T-helper 17 cell (primary cell): Measurements from ENCODE around the gene IDH3A. TPM values are rescaled to one million over a fixed set of nuclear protein-coding genes. Genes with fewer than 3 reads are reported as not detected.

Source experiments
- ATAC-seq: fragments of 150-1000 bp; cut with Tn5 transposase; 2 replicates; pipeline ENCODE4 v1.10.0; 2021; ENCODE audit warnings: mild to moderate bottlenecking, moderate library complexity
- DNase-seq, 3 donors: peaks; one replicate each; pipeline versions ENCODE4 v3.0.0 to v3.0.0-alpha.2; 2020 to 2021
- H3K9me3 ChIP-seq: one replicate; pipeline ENCODE4 v1.7.0; 2013; ENCODE audit warnings: low read length, mild to moderate bottlenecking; ENCODE audit not compliant: control insufficient read depth, poor library complexity, severe bottlenecking
- H3K27ac Mint-ChIP-seq: one replicate; pipeline ENCODE4 v1.8.0; 2022; ENCODE audit warnings: mild to moderate bottlenecking, moderate library complexity, mixed read lengths
- H3K27me3 Mint-ChIP-seq: one replicate; pipeline ENCODE4 v1.8.0; 2022; ENCODE audit warnings: mixed read lengths
- H3K36me3 Mint-ChIP-seq: one replicate; pipeline ENCODE4 v1.8.0; 2022; ENCODE audit warnings: low read depth, mixed read lengths
- H3K4me1 Mint-ChIP-seq: one replicate; pipeline ENCODE4 v1.8.0; 2022; ENCODE audit warnings: mild to moderate bottlenecking, mixed read lengths
- H3K4me3 Mint-ChIP-seq: one replicate; pipeline ENCODE4 v1.8.0; 2022; ENCODE audit warnings: mild to moderate bottlenecking, moderate library complexity, mixed read lengths
- total RNA-seq, 4 donors: library from RNA in 2 of 4; stranded (reverse) in 2 of 4; gene quantifications; one replicate each; pipeline ENCODE4 v1.2.3 and lab custom pipeline; 2022 to 2026

The IDH3A gene
- total RNA-seq, 2 donors from 2014 or later: 37.8 to 51.2 TPM

DNA sequence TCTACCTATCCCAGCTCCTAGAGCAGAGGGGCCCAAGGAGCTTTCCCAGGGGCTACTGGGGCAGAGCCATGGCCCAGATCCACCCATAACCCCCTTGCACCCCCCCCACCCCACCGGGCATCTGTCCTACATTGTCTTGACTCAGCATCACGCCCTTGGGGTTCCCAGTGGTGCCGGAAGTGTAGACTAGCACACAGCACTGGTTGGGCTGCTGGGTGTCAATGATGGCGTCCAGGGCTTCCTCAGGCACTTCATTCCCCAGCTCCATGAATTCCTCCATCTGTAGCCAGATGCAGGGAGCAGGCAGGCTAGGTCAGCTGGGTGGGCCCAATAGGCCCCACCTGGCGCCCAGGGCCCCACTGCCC lies 33.2 kb downstream of the IDH3A start:
- H3K4me1 Mint-ChIP-seq: no peaks in the 10 kb centered on the region
- peak overlapping the region; percentile 6 for H3K27ac Mint-ChIP-seq
- H3K4me3 Mint-ChIP-seq: no peak overlapping the region
- DNase-seq: no peak
- H3K9me3 ChIP-seq: no peaks in the 10 kb centered on the region
- peaks cover 4% of the 10 kb centered on the region for H3K36me3 Mint-ChIP-seq
- no peak for ATAC-seq
- peaks cover 8% of the 10 kb centered on the region for H3K27me3 Mint-ChIP-seq

- Mint-ChIP-seq H3K27ac (peak overlapping the region; percentile 6), H3K4me1 (no peaks in the 10 kb centered on the region), H3K27me3 (peaks cover 8% of the 10 kb centered on the region), H3K36me3 (peaks cover 4% of the 10 kb centered on the region), H3K4me3 (no peak overlapping the region)
- DNase-seq (no peak), ATAC-seq (no peak)
- H3K9me3 ChIP-seq: no peaks in the 10 kb centered on the region
Measured at GRCh38 chr15:78182821-78183220, 33.7 kb downstream of the IDH3A start.

DNA sequence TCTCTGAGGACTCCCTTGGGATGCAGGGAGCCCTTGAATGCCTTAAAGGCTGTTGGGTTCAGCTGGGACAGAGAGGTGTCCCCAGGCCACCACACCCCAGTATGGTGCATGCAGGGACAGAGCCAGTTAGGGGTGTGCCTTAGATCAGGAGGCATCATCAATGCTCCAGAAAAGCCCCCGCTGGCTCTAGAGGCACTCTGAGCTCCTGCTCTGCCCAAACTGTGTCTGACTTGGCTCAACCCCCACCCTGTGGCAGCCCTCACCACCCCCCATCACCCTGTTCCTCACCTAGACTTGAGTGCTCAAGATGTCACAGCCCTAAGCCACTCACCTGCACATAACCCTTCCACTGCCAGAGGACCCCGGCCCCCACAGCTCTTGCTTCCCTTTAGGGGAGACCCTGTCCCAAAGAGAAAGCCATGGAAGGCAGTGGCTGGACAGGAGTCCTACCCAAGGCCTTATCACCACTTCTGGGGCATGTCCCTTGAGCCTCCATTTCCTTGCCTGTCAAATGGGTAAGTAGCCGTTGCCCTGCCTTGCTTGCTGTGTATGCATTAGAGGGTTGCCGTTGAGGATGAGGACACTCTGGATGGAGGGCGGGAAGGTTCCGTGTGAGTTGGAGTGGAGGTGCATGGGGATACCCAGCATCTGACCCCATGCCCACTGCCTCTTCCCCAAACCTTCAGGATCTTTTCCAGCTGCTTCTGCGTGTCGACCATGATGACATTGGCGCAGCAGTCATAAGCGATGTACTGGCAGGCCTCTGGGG lies 43.8 kb downstream of the IDH3A start:
- Mint-ChIP-seq H3K4me3 (no peak overlapping the region), H3K36me3 (no peaks in the 10 kb centered on the region), H3K27me3 (no peaks in the 10 kb centered on the region), H3K4me1 (peaks cover 4% of the 10 kb centered on the region), H3K27ac (no peak overlapping the region)
- ATAC-seq (no peak), DNase-seq (no peak)
- H3K9me3 ChIP-seq: no peaks in the 10 kb centered on the region

DNA sequence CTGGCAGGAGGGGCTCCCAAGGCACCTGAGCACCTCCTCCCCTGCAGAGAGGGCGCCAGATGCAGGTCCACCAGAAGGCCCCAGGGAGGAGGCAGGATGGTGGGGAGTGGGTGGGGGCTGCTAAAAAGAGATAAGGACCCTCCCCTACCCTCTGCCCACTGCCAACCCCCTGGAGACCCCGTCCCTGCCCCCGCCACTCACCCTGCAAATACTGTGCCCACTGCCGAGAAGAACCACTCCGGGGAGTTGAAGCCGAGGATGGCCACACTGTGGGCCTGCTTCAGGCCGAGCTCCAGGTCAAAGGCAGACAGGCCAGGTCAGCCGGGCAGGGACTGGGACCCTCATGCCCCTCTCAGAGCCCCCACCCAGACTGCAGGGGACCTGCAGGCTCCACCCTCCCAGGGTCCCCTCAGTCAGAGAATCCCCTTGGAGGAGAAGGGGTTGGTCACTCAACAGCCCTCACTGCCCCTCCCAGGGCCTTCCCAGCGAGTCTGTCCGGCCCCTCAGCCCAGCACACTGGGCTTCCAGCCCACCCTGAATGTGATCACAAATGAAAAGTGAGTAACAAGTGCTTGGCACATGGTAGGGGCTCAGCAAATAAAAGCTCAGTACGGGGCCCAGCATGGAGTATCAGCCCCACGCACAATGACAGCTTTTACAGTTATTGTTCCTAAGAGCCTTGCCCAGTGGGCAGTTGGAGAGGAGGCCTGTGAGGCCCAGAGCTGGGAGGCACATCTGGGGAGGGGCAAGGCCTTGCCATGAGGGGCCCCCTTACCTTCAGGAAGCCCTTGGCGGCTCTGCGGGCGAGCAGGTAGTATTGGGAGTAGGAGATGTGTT lies 44.8 kb downstream of the IDH3A start:
- no peaks in the 10 kb centered on the region for H3K27me3 Mint-ChIP-seq
- ATAC-seq: no peak
- no peak overlapping the region for H3K4me3 Mint-ChIP-seq
- H3K4me1 Mint-ChIP-seq: peaks cover 4% of the 10 kb centered on the region
- H3K9me3 ChIP-seq: no peaks in the 10 kb centered on the region
- H3K36me3 Mint-ChIP-seq: no peaks in the 10 kb centered on the region
- DNase-seq: no peak
- no peak overlapping the region for H3K27ac Mint-ChIP-seq

DNA sequence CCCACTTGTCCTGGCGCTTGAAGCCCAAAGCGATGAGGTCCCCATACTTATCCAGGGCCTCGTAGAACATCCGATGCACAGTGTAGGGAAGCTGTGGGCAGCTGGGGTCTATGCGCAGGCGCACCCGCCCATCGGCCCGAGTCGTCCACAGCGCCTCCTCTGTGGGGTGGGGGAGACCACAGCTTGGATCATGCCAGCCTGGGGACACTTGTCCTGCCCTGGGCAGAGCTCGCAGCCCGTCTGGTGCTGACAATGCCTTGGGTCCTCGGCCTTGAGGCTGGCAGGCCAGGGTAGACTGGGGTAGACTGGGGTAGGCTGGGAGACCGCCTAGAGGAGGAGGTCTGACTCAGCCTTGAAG lies 45.4 kb downstream of the IDH3A start:
- no peak overlapping the region for H3K27ac Mint-ChIP-seq
- DNase-seq: no peak

DNA sequence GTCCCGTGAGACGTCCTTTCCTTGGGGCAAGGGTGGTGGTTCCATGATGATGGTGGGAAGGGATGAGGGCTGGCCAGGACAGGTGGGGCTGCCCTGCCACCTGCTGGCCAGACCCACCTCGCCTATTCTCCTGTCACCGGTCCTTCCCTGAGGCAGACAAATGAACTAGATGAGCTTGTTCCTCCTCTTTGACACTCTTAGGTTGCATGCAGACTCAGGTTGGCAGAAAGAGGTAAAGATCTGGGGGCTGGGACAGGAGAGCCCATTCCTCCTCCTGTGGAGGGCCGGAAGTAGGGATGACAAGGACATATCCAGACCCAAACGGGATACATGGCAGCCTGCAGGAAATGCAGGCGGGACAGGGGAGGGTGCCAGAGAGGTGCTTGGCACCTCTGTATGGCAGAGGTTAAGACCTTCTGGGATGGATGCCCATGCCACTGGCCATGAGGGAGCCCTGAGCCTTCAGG lies 46.6 kb downstream of the IDH3A start:
- no peak overlapping the region for H3K4me3 Mint-ChIP-seq
- peak; percentile 23 to 33 (median 32) for DNase-seq
- no peak overlapping the region for H3K27ac Mint-ChIP-seq
- peaks cover 4% of the 10 kb centered on the region for H3K4me1 Mint-ChIP-seq
- no peaks in the 10 kb centered on the region for H3K36me3 Mint-ChIP-seq
- peak; percentile 80 for ATAC-seq
- H3K9me3 ChIP-seq: no peaks in the 10 kb centered on the region
- H3K27me3 Mint-ChIP-seq: no peaks in the 10 kb centered on the region

More for the DNA sequence above, 45.4 kb downstream of the IDH3A start:
- no peaks in the 10 kb centered on the region for H3K9me3 ChIP-seq
- no peak for ATAC-seq
- Mint-ChIP-seq H3K4me1 (peaks cover 4% of the 10 kb centered on the region), H3K36me3 (no peaks in the 10 kb centered on the region), H3K4me3 (no peak overlapping the region), H3K27me3 (no peaks in the 10 kb centered on the region)

DNA sequence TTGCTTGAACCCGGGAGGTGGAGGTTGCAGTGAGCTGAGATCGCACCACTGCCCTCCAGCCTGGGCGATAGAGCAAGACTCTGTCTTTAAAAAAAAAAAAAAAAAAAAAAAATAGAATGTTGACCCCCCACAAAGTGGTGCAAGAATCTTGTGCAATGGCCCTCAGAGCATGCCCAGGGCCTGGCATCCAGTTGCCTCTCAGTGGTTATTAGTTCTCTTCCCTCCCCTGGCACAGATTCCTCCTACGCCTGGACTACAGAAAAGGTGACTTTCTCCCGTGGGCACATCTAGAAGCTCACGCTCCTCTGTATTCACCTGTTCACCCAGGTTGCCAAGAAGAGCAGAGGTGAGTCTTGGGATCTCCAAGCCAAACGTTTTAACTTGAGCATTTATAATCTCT lies 48.5 kb downstream of the IDH3A start:
- H3K36me3 Mint-ChIP-seq: peaks cover 2% of the 10 kb centered on the region
- peaks cover 15% of the 10 kb centered on the region for H3K27me3 Mint-ChIP-seq
- peaks cover 4% of the 10 kb centered on the region for H3K4me1 Mint-ChIP-seq
- H3K4me3 Mint-ChIP-seq: no peak overlapping the region
- no peak for ATAC-seq
- no peak for DNase-seq
- no peaks in the 10 kb centered on the region for H3K9me3 ChIP-seq
- no peak overlapping the region for H3K27ac Mint-ChIP-seq

DNA sequence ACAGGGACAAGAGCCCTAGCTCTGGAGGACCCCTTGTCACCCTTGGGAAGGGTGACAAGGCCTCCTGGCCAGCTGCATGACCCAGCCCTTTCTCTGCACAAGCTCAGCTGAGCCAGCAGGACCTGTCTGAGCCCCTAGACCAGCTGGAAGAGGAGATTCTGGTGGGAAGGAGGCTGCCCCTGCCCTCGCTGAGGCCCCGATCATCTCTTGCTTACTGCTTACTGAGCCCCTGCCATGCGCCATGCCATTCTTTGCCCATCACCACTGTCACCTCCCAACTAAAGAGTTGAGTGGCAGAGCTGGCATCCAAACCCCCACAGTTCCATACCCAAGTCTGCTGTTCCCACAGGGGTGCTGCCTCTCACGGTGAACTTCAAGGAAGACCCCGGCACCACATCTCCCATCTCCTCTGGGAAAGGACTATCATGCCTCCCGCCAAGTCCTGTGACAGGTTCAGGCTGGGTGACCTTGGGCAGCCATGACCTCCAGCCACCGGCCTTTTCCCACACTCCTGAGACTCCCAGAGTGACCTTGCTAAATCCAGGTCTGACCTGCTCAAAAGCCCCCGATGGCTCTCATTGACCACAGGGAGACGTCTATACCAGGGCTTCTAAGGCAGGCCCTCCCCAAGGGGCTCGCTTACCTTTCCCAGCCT lies 51.2 kb downstream of the IDH3A start:
- Mint-ChIP-seq H3K4me3 (no peak overlapping the region), H3K36me3 (peaks cover 2% of the 10 kb centered on the region), H3K4me1 (peaks cover 6% of the 10 kb centered on the region), H3K27ac (no peak overlapping the region), H3K27me3 (peaks cover 27% of the 10 kb centered on the region)
- H3K9me3 ChIP-seq: no peaks in the 10 kb centered on the region
- ATAC-seq: no peak
- DNase-seq: no peak

GRCh38 chr15:78201281-78202190 lies 52.4 kb downstream of the IDH3A start:
- peaks cover 27% of the 10 kb centered on the region for H3K27me3 Mint-ChIP-seq
- peaks cover 2% of the 10 kb centered on the region for H3K36me3 Mint-ChIP-seq
- peak overlapping the region; percentile 56 for H3K27ac Mint-ChIP-seq
- H3K9me3 ChIP-seq: no peaks in the 10 kb centered on the region
- peaks cover 2% of the 10 kb centered on the region for H3K4me1 Mint-ChIP-seq
- H3K4me3 Mint-ChIP-seq: no peak overlapping the region
- DNase-seq (no peak), ATAC-seq (no peak)

DNA sequence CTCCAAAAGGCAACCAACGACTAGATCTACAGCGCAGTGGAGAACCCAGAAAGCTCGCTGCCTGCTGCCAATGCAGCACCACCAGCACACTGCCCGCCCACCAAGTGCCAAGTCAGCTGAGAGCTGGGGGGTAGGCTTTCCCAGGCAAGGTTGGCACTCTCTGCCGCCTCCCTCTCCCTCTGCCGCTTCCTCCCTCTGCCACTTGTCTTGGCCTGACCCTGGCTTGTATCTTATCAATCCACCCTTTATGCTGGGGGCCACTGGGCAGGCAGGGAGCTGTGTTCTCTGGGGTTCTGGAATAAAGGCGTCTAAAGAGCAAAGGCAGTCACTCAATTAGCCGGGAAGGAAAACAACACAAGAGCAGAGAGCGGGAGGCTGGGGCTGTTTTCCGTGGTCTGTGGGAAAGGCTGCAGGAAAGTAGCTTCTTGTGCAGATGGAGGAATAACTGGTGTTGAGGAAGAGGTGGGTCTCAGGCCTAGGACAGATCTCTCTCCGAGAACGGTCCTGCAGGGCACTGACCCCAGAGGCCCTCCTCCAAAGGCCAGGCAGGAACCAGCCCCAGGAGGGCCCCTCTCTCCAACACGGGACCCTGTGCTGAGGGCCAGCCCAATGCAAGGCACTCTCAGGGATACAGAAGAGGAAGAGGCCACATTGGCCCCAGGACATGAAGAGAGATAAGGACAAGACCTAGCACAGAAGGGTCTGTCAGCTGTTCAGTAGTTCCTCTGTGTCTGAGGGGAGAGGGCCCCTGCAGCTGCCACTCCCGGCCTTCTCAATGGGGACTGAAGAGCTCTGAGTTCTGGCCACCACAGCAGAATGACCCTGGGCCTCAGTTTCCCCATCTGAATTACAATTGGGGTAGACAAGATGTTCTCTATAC lies 54.4 kb downstream of the IDH3A start:
- ATAC-seq (no peak), DNase-seq (no peak)
- Mint-ChIP-seq H3K4me1 (peaks cover 2% of the 10 kb centered on the region), H3K27me3 (peaks cover 27% of the 10 kb centered on the region), H3K4me3 (no peak overlapping the region), H3K36me3 (peaks cover 2% of the 10 kb centered on the region), H3K27ac (no peak overlapping the region)
- H3K9me3 ChIP-seq: no peaks in the 10 kb centered on the region

DNA sequence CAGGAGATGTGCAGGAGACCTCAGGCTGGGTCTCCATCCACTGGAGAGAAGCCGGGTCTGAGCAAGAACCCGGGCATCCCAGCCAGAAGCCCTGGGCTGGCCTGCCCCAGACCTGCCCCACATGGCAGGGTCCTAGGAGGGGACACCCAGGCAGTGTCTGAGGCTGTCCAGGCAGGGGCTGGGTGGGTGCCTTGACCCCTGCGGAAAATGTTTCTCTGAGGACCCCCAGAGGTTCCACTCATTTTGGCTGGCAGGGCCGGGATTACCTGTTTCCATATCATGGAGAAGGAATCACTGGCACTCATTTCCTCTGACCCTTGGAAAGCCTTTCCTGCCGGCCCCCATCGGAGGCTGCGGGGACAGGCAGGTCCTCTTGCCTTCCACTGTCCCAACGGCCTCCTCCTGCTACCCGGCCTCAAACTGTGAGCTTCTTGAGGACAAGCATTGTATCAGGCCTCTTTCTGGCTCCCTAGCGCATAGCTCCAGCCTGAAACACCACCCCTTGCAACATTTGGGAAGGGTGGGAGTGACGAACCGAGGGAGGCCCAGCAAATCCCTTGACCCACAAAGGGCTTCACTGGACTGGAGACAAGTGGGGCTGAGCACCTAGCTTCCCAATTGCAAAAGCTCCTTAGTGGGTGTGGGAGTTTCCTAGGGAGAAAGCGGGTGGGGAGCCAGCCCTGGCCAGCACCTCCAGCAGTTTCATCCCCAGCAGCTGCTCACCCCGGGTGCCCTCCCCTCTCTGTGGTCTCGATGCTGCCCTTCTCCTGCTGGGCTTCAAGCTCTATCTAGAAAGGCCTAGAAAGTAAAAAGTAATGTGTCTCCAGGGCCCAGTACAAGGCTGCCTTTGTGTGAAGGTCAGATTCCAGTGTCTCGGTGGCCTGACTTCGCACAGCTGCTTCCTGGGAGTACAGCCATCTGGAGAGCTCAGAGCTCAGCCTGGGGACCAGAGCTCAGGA lies 55.5 kb downstream of the IDH3A start:
- Mint-ChIP-seq H3K4me3 (no peak overlapping the region), H3K27me3 (peaks cover 27% of the 10 kb centered on the region), H3K36me3 (peaks cover 2% of the 10 kb centered on the region), H3K4me1 (peaks cover 2% of the 10 kb centered on the region), H3K27ac (no peak overlapping the region)
- H3K9me3 ChIP-seq: no peaks in the 10 kb centered on the region
- ATAC-seq: no peak
- DNase-seq: no peak
